ENCODE results near the gene ASIC3. TPM values are rescaled to one million over a fixed set of nuclear protein-coding genes. Genes with fewer than 3 reads are reported as not detected.

ASIC3 gene
- total RNA-seq, 3 donors from 2014 or later, result 1.2 to 6.5 (median 3.4) TPM

DNA sequence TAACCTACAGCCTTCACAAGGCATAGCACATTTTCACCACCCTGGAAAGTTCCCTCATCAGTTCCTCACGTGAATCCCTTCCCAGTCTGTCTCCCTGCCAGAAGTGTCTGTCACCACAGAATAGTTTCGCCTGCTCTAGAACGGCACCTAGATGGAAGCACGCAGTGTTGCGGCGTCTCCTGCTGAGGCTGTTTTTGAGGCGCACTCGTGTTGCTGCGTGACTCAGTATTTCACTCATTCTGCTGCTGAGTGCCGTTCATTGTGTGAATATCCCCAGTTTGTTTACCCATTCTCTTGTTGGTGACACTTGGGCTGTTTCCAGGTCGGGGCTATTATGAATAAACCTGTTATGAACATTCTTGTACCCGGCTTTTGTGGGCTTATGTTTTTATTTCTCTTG, 44.8 kb upstream of the ASIC3 start:
- peak in 1 of 3 donors; percentile 26 for DNase-seq
- Histone ChIP-seq H3K9me3 (no peaks in the 10 kb centered on the region), H3K36me3 (ENCODE audit: low read depth) (no peaks in the 10 kb centered on the region), H3K4me3 (no peak overlapping the region), H3K4me1 (ENCODE audit: low read depth) (no peaks in the 10 kb centered on the region)
- intact Hi-C loops (cut with DNase I, micrococcal nuclease), result no loop called here
- peak; percentile 42 for ATAC-seq
- TF ChIP-seq, protein P1, sequence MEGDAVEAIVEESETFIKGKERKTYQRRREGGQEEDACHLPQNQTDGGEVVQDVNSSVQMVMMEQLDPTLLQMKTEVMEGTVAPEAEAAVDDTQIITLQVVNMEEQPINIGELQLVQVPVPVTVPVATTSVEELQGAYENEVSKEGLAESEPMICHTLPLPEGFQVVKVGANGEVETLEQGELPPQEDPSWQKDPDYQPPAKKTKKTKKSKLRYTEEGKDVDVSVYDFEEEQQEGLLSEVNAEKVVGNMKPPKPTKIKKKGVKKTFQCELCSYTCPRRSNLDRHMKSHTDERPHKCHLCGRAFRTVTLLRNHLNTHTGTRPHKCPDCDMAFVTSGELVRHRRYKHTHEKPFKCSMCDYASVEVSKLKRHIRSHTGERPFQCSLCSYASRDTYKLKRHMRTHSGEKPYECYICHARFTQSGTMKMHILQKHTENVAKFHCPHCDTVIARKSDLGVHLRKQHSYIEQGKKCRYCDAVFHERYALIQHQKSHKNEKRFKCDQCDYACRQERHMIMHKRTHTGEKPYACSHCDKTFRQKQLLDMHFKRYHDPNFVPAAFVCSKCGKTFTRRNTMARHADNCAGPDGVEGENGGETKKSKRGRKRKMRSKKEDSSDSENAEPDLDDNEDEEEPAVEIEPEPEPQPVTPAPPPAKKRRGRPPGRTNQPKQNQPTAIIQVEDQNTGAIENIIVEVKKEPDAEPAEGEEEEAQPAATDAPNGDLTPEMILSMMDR (IDR thresholded peaks at IDR 0.05), result no peak

DNA sequence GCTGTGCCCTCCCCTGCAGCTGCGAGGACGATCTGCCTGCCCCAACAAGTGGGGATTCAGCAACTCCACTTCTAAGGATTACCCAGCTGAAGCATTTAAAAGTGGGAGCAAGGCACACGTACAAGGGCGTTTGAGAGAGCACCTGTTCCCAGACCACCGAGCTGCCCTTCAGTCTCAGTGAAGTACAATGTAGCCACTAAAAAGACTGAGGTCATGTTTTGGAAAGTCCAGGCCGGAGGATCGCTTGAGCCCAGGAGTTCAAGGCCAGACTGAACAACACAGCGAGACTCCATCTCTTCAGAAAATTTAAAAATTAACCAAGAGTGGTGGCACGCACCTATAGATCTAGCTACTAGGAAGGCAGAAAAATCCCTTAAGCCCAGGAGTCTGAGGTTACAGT, 42.8 kb upstream of the ASIC3 start:
- no peak overlapping the region for H3K4me3 ChIP-seq
- TF ChIP-seq, protein P1 (IDR thresholded peaks at IDR 0.05), result no peak
- intact Hi-C loops (cut with DNase I, micrococcal nuclease), result no loop called here
- no peak for ATAC-seq
- H3K9me3 ChIP-seq, result no peaks in the 10 kb centered on the region
- H3K36me3 ChIP-seq (ENCODE audit: low read depth), result no peaks in the 10 kb centered on the region
- H3K4me1 ChIP-seq (ENCODE audit: low read depth), result no peaks in the 10 kb centered on the region
- no peak for DNase-seq

DNA sequence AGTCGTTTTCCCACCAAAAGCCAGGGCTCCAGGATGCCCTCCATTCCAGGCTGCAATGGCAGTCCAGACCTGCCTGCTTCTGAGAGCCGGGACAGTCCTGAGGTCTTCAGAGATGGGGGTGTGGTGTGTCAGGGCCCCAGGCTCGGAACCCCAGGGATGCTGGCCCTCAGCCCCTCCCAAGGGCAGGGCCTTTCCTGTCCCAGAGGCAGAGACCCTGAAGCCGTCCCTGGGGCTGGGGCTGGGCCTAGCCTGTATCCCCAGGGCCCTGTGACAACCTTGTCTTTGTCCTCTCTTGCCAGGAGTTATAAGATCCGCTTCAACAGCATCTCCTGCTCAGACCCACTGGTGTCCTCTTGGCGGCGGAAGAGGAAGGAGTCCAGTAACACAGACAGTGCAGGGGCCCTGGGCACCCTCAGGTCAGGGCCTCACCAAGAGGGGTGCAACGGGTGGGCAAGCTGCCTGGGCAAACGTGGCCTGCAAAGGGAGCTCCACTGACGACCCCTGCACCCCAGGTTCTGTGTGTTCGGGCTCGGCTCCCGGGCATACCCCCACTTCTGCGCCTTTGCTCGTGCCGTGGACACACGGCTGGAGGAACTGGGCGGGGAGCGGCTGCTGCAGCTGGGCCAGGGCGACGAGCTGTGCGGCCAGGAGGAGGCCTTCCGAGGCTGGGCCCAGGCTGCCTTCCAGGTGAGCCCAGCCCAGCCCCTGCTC, 41.6 kb upstream of the ASIC3 start:
- no peaks in the 10 kb centered on the region for H3K9me3 ChIP-seq
- no peaks in the 10 kb centered on the region for H3K36me3 ChIP-seq (ENCODE audit: low read depth)
- intact Hi-C loops (cut with DNase I, micrococcal nuclease), result no loop called here
- no peak overlapping the region for H3K4me3 ChIP-seq
- DNase-seq, result peak in 1 of 3 donors; percentile 56
- peaks cover 2% of the 10 kb centered on the region for H3K4me1 ChIP-seq (ENCODE audit: low read depth)
- ATAC-seq, result no peak
- TF ChIP-seq, protein P1 (IDR thresholded peaks at IDR 0.05), result no peak

DNA sequence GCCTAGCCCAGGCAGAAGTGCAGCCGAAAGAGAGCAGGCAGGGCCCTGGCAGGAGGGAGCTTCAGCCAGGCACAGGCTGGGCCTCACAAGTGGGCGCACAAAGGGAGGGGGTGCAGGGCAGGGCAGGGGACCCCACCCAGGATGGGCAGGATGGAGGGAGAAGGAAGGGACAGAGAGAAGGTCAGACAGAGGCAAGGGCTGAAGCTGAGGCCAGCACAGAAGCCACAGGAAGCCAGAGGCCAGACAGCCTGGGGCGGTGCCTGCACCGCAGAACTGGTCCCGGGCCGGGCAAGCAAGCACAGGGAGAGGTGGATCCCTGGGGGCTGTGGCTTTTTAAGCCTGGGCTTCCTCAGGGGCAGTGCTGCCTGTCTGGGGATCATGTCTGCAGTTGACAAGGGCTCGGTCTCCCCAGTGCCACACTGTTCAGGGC, 40.8 kb upstream of the ASIC3 start:
- ATAC-seq, result no peak
- Histone ChIP-seq H3K9me3 (no peaks in the 10 kb centered on the region), H3K4me3 (no peak overlapping the region), H3K36me3 (ENCODE audit: low read depth) (no peaks in the 10 kb centered on the region), H3K4me1 (ENCODE audit: low read depth) (peaks cover 8% of the 10 kb centered on the region)
- no peak for DNase-seq
- intact Hi-C loops (cut with DNase I, micrococcal nuclease), result no loop called here
- TF ChIP-seq, protein P1 (IDR thresholded peaks at IDR 0.05), result no peak

DNA sequence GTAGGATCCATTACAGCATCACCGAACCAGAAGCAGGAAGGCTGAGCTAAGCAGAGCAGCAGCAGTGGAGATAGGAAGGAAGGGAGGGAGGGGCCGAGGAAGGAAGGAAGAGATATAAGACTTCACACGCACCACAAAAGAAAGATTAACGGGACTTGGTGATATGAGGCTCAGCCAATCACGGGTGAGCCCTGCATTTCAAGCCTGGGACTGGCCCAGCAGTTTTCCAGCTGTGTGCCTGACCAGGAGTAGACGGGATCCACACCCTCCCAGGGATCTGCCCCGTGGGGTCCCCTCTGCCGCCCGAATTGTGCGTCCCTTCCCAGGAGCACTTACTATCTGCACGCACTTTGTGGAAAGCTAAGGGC, 40.2 kb upstream of the ASIC3 start:
- DNase-seq (no peak), ATAC-seq (peak; percentile 11)
- peaks cover 10% of the 10 kb centered on the region for H3K4me1 ChIP-seq (ENCODE audit: low read depth)
- H3K36me3 ChIP-seq (ENCODE audit: low read depth), result no peaks in the 10 kb centered on the region
- H3K4me3 ChIP-seq, result no peak overlapping the region
- no peaks in the 10 kb centered on the region for H3K9me3 ChIP-seq
- TF ChIP-seq, protein P1 (IDR thresholded peaks at IDR 0.05), result no peak
- intact Hi-C loops (cut with DNase I, micrococcal nuclease), result no loop called here

All from mucosa of descending colon (tissue), 3 donors.